Middle frontal gyrus (tissue), 1 donor: ENCODE results near the gene EBF3.

Experiments used
- DNase-seq: peaks from one replicate; pipeline ENCODE4 v3.0.0-alpha.2; 2015; ENCODE audit warnings: low spot score; ENCODE audit errors: extremely low spot score

EBF3 gene

GRCh38 chr10:129854796-129855705, 109.0 kb downstream of the EBF3 start:
- DNase-seq = no peak

GRCh38 chr10:129854158-129854557, 109.9 kb downstream of the EBF3 start:
- no peak for DNase-seq

- peak; percentile 13 for DNase-seq
Observed at GRCh38 chr10:129853562-129853903, 110.5 kb downstream of the EBF3 start.

- no peak for DNase-seq
Observed at GRCh38 chr10:129852829-129853561, 111.1 kb downstream of the EBF3 start.

- DNase-seq = no peak
Observed at GRCh38 chr10:129851941-129852640, 112.0 kb downstream of the EBF3 start.

GRCh38 chr10:129850790-129851189, 113.3 kb downstream of the EBF3 start:
- DNase-seq = no peak

- DNase-seq = no peak
Observed at GRCh38 chr10:129850316-129850715, 113.8 kb downstream of the EBF3 start.

- DNase-seq = no peak
Observed at GRCh38 chr10:129849853-129850252, 114.2 kb downstream of the EBF3 start.

- no peak for DNase-seq
Observed at GRCh38 chr10:129849452-129849750, 114.7 kb downstream of the EBF3 start.

- no peak for DNase-seq
Observed at GRCh38 chr10:129848696-129849451, 115.2 kb downstream of the EBF3 start.

- no peak for DNase-seq
Observed at GRCh38 chr10:129847741-129848483, 116.2 kb downstream of the EBF3 start.

- DNase-seq = no peak
Observed at GRCh38 chr10:129846991-129847391, 117.1 kb downstream of the EBF3 start.

GRCh38 chr10:129845111-129845753, 118.8 kb downstream of the EBF3 start:
- DNase-seq = no peak

GRCh38 chr10:129844216-129844766, 119.8 kb downstream of the EBF3 start:
- DNase-seq = no peak

- no peak for DNase-seq
Observed at GRCh38 chr10:129843702-129844101, 120.4 kb downstream of the EBF3 start.

GRCh38 chr10:129843131-129843541, 120.9 kb downstream of the EBF3 start:
- no peak for DNase-seq

- no peak for DNase-seq
Observed at GRCh38 chr10:129842031-129842430, 122.0 kb downstream of the EBF3 start.

GRCh38 chr10:129841590-129841989, 122.5 kb downstream of the EBF3 start:
- DNase-seq = no peak

- DNase-seq = no peak
Observed at GRCh38 chr10:129841071-129841470, 123.0 kb downstream of the EBF3 start.

GRCh38 chr10:129840196-129840590, 123.9 kb downstream of the EBF3 start:
- no peak for DNase-seq
